DOHH2 (cell line): Measurements from ENCODE around the gene KCNG4.
A peak's percentile ranks its signal among the peaks of the same experiment; 100 is the strongest.

Experiments used
- CTCF ChIP-seq: fragments of 200-600 bp; sonication (generic); IDR thresholded peaks from one replicate; pipeline ENCODE4 v1.5.1; 2014; ENCODE audit warnings: antibody characterized with exemption, mild to moderate bottlenecking, low read depth, low read length; ENCODE audit not compliant: poor library complexity, severe bottlenecking
- EZH2phosphoT487 ChIP-seq: fragments of 200-600 bp; sonication (generic); IDR thresholded peaks from 2 replicates; pipeline ENCODE4 v1.6.1; 2017; ENCODE audit warnings: borderline replicate concordance, mild to moderate bottlenecking, antibody characterized with exemption, low read length, moderate library complexity, mixed read lengths

- TF ChIP-seq CTCF, result peak; percentile 86
- no peak for TF ChIP-seq EZH2phosphoT487
Observed at GRCh38 chr16:84277244-84277823, 37.5 kb upstream of the KCNG4 start.
